Measurements from ENCODE around the gene STAMBP.

STAMBP gene

DNA sequence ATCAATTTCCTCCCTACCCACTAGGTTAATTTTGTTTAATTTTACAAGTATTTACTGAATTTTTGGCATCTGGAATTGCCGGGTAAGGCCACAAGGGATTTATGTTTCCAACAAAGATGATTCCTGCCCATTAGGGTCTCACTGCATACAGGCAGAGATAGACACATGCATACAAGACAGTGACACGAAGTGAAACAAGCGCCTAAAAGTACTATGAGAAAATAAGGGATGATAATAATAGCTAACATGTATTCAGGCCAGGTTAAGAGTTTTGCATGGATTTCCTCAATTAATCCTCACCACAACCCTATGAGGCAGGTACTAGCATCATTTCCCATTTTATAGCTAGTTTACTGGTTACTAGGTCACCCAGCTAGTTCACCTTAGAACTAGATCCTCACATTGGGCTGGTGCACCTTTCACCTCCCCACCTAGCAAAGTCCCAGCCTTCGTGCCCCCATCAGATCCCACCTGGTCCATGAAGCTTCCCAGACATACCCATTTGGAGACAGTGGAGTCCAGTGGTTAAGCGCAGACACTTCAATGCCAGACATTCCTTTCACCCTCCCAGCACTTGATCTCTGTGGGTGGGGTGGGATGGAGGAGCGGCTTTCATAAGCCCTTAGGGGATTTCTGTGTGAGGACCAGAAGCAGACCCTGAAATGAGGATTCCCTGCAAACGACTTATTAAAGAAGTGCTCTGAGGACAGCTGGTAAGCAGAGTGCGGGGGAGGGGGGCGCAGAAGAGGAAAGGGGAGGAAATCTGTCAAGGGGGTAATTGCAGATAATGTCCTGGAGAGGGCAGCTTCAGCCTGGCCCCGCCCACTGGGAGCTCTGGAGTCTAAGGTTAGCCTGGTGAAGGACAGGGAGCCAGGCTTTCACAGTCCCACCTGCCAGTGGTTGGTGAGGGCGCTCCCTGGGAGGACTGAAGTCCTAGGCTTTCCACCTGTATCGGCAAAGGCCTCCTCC, 92.1 kb downstream of the STAMBP start:
- no peak overlapping the region for H2AFZ ChIP-seq (ENCODE audit: low read depth, low read length)
- H3K27me3 ChIP-seq (ENCODE audit: insufficient read depth, low read length): peaks cover 17% of the 10 kb centered on the region
- no peaks in the 10 kb centered on the region for H3K4me1 ChIP-seq (ENCODE audit: insufficient read depth, low read length)
- H3K9me3 ChIP-seq (ENCODE audit: low read length): no peaks in the 10 kb centered on the region
- H3K4me3 ChIP-seq (ENCODE audit: low read length): no peak overlapping the region
- no peaks in the 10 kb centered on the region for H3K36me3 ChIP-seq (ENCODE audit: insufficient read depth, low read length)

DNA sequence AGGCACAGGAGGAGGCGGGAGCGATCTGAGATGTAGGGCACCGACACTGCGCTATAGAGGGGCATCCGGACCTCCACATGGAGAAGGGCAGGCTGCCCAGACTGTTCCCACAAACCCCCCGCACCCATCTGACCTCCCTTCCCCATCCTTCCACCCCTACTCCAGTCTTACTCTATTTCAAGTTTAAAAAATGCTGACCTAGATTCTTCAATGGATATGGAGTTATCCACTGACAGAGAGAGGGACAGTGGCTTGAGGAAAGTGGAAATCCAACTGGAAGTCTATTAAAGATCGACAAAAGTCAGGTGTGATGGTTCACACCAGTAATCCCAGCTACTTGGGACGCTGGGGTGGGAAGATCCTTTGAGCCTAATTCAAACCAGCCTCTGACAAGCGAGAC, 92.8 kb downstream of the STAMBP start:
- Histone ChIP-seq H3K36me3 (ENCODE audit: insufficient read depth, low read length) (no peaks in the 10 kb centered on the region), H3K27me3 (ENCODE audit: insufficient read depth, low read length) (peaks cover 17% of the 10 kb centered on the region), H3K4me1 (ENCODE audit: insufficient read depth, low read length) (no peaks in the 10 kb centered on the region), H3K9me3 (ENCODE audit: low read length) (no peaks in the 10 kb centered on the region), H3K4me3 (ENCODE audit: low read length) (no peak overlapping the region), H2AFZ (ENCODE audit: low read depth, low read length) (no peak overlapping the region)

DNA sequence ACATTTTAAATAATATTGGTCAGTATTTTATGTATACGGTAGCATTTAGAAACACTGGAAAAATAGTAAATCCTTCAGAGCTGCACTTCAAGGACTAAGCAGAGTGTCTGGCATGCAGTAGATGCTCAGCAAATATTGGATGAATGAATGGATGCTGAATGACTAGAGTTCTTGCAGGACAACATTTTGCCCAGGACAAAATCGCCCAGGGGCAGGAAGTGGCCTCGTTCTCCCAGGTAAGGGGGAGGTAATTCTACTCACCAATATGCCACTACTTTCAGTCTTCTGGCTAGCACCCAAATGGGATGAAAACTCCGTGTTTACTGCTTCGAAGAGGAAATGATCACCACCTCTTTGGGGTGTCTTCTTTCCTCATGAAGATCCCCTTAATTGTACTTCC, 93.9 kb downstream of the STAMBP start:
- H3K9me3 ChIP-seq (ENCODE audit: low read length): no peaks in the 10 kb centered on the region
- H2AFZ ChIP-seq (ENCODE audit: low read depth, low read length): no peak overlapping the region
- peaks cover 17% of the 10 kb centered on the region for H3K27me3 ChIP-seq (ENCODE audit: insufficient read depth, low read length)
- H3K4me1 ChIP-seq (ENCODE audit: insufficient read depth, low read length): peaks cover 4% of the 10 kb centered on the region
- no peaks in the 10 kb centered on the region for H3K36me3 ChIP-seq (ENCODE audit: insufficient read depth, low read length)
- H3K4me3 ChIP-seq (ENCODE audit: low read length): no peak overlapping the region
